GM21423 (cell line): ENCODE data around the gene PDGFD.

Source experiments
- ATAC-seq: cut with Tn5 transposase; IDR thresholded peaks from one replicate; pipeline ENCODE4 v1.9.1; 2021; ENCODE audit warnings: mild to moderate bottlenecking, moderate library complexity; ENCODE audit not compliant: unreplicated experiment

Gene PDGFD

GRCh38 chr11:103963648-103964047 lies 200.3 kb downstream of the PDGFD start:
- no peak for ATAC-seq

- ATAC-seq, result no peak
Measured at GRCh38 chr11:103961010-103961409, 202.9 kb downstream of the PDGFD start.

GRCh38 chr11:103960108-103960507 lies 203.8 kb downstream of the PDGFD start:
- ATAC-seq, result no peak

- peak; percentile 98 for ATAC-seq
Measured at GRCh38 chr11:103959279-103959942, 204.5 kb downstream of the PDGFD start.

DNA sequence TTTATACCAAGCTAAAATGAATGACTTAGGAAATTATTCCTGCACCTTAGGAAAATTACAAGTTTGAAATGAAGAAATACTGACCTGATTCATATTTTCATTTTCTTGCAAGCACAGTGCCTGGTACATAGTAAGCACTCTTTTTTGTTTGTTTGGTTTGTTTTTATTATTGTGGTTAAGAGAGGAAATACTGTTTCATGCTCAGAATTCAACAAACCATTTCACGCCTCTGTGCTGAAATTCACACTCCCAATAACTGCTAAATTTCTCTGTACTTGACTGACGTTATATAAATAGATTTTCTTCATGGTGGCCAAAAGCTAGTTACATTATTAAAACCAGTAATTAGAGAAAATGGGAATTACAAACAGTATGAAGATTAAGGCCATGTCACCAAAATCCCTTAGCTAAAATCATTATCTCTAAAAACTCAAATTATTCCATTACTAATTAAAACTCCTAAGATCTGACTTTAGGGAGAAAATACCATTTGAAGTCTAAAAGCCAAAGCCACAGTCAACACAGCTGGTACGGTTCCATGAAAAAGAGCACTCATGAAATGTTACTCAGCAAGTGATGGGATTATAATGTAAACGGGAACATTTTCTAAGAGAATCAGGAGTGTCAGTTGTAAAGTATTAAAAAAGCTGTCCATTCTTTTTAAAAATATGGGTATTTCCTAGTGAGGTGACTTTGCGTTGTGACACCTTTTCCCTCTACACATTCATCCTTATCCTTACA lies 205.3 kb downstream of the PDGFD start:
- no peak for ATAC-seq

- ATAC-seq, result no peak
Measured at GRCh38 chr11:103953797-103954486, 210.0 kb downstream of the PDGFD start.

- ATAC-seq, result no peak
Measured at GRCh38 chr11:103949781-103950180, 214.2 kb downstream of the PDGFD start.

GRCh38 chr11:103948187-103948763 lies 215.7 kb downstream of the PDGFD start:
- no peak for ATAC-seq

GRCh38 chr11:103947546-103947919 lies 216.4 kb downstream of the PDGFD start:
- ATAC-seq, result no peak

DNA sequence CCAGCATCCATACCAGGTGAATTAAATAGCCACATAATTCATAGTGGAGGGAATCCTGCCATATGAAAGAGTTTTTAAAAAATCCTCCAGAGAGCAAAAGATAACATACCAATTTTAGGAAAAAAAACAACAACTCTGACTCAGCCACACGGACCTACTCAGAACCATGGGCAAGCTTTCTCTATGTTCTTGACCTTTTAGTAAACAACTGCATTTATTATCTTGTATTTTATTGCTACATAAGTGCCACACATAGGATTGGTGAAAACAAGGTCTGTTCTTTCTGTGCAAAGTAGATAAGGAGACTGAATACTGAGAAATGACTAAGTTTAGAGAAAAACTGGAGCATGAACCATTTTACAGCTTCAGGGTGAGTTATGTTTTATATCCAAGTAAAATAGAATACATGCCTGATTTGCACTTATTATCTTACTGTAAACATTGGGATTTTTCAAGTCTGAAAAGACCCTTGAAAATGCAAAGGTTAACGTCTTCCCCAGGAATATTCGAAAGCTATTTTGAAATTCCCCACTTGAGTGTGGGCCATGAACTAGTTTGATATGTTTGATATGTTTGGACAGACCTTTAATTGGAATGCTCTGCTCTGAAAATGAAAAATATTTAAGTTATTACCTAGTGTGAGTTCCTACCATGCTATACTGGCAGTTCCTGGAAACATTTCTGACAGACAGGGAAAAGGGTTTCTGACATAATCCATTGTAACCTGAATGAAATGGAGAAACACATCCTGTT lies 217.0 kb downstream of the PDGFD start:
- no peak for ATAC-seq

DNA sequence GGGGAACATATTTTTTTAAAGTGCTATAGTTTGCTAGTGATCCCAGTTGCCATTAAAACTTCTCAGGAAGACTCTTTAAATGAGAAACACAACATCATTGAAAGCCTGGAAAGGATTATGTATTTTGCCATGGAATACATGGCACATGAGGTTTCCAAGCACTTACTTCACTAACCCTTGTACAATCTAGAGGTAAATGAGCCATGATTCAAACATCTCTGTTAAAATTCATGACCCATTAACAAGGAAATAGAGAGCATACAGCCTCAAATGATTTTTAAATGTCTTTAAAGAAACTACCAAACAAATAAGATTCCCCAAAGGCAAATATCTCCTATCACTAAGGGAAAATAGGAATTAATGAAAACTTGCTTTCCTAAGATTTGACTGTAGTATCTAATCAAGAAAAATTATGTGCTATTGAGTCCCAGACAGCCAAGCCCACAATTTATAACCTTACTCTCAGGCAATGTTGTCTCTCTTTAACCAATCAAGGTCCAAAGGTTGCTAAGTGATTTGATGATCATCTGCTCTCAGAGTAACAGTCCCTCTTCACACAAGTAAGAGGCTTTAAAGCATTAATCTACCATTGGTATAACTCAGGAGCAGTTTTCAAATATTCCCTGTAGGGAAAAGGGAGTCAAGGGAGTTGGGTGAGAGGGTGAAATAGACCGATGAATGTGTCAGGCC lies 219.6 kb downstream of the PDGFD start:
- ATAC-seq, result no peak

DNA sequence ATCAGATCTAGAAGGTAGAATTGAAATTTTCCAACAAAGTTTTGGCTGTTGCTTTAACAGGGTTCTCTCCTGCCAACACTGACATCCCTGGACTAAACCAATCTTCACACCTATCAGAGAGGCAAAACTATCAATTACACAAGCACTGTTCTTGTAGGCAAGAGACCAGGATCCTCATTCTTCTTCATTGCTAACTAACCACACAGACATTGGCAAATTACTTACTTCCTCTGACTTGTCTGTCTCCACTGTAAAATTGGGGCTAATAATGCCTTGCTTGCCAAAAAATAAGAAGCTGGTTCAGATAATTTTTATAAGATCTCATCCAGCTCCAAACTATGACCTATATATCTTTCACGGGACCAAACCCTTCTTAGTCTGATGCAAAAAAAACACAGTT lies 221.3 kb downstream of the PDGFD start:
- ATAC-seq, result no peak

DNA sequence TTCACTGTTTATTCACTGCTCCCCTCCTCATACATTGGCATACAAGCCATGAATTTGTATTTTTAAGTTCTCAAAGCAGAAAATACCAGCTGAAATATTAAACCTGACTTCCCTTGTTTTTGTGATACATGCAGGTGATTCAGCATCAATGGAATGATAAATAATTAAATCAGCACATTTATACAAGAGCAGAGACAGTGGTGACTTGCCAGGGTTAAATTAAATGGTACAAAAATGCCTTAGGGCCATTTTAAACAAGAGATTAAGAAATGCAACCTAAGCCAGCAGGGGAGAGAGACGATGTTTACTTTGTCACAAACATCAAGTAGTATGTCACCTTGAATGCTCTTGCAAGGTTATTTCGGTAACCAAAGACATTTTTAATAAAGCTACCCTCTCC lies 223.4 kb downstream of the PDGFD start:
- no peak for ATAC-seq

- no peak for ATAC-seq
Measured at GRCh38 chr11:103939694-103940093, 224.3 kb downstream of the PDGFD start.

DNA sequence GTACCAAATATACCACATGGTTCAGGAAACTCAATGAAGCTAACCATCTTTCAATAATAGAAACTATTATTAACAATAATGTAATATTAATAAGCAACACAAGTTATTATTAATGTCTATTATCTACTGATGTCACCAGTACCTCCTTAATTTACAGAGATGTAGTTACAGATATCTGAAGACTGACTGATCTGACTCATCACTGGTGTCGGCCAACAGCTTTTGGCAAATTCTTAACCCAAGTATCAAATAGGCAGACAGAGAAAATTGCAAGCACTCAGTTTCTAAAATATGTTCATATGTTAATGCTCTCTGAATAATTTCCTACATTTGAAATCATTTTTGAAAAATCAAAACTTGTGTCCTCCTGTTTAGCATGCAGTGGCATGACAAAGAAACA lies 227.9 kb downstream of the PDGFD start:
- ATAC-seq, result no peak

- no peak for ATAC-seq
Measured at GRCh38 chr11:103935219-103935618, 228.7 kb downstream of the PDGFD start.

GRCh38 chr11:103929170-103929903 lies 234.6 kb downstream of the PDGFD start:
- peak; percentile 92 for ATAC-seq

GRCh38 chr11:103928802-103929161 lies 235.2 kb downstream of the PDGFD start:
- ATAC-seq, result no peak

DNA sequence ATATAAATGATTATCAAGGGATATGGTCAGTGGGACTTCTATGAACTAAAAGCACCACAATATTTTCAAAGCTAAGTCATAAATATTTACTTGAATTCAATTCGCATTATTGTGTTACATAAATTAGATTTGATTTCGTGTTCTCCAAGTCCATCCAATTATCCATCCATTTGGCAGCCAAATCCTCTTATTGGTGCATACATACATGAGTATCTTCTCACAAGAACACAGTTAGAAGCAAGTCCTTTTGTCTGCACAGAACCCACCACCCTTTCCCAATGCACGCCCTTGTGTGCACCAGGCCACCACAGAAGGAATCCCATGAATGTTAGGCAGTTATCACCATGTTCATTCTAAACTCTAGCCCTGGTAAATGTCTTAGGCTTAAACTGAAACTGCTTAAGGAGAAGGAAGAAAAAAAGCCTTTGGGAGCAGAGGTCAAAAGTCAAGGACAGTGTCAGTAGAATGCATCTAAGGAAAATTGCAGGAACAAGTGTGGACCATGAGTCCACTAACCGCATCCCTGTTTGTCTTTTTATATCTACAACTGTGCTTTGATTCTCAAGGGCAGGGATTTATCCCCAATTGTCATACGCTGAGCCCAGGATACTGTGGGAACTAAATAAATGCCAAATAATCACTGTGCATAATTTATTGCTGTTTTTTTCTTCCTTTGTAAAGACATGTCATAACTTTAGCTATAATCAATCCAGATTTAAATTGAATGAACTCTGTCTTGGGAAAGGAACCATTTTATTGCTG lies 235.7 kb downstream of the PDGFD start:
- no peak for ATAC-seq
